HepG2 (cell line): ENCODE results near the gene ATPAF2. TPM values are rescaled to one million over a fixed set of nuclear protein-coding genes. Genes with fewer than 3 reads are reported as not detected.

Experiments
- CBX2 ChIP-seq, 2 experiments: fragments of 200-600 bp in 1 of 2; sonication (generic); formaldehyde crosslinking in 1 of 2; IDR thresholded peaks; 2 replicates each; pipeline versions ENCODE4 v1.7.0 to v1.8.1; 2018 to 2022; ENCODE audit warnings: low read depth in 2 of 2, low read length in 1 of 2, mild to moderate bottlenecking in 1 of 2, missing genetic modification reagents in 1 of 2
- GABPA ChIP-seq, 2 experiments: IDR thresholded peaks; 2 replicates each; pipeline ENCODE4 v1.6.1; 2011 to 2016; ENCODE audit warnings: low read depth in 2 of 2, low read length in 1 of 2, missing biosample characterization in 1 of 2, missing genetic modification characterization in 1 of 2
- KAT2B ChIP-seq: fragments of 150-350 bp; IDR thresholded peaks from 2 replicates; pipeline ENCODE4 v1.6.1; 2014; ENCODE audit warnings: low read depth, low read length, borderline replicate concordance
- MYNN ChIP-seq: sonication (generic); formaldehyde crosslinking; IDR thresholded peaks from 2 replicates; pipeline ENCODE4 v1.4.0; 2020; ENCODE audit warnings: mild to moderate bottlenecking, low read depth, missing genetic modification reagents
- SOX13 ChIP-seq, 3 experiments: fragments of 450-650 bp in 1 of 3; sonication (generic) in 1 of 3; formaldehyde crosslinking in 1 of 3; IDR thresholded peaks in 2 of 3; conservative IDR thresholded peaks in 1 of 3; 2 replicates each; pipeline versions ENCODE4 v1.5.0 to v1.6.1; 2016 to 2020; ENCODE audit warnings: antibody characterized with exemption in 1 of 3, mild to moderate bottlenecking in 1 of 3, missing compliant biosample characterization in 1 of 3, missing genetic modification reagents in 1 of 3, moderate library complexity in 1 of 3
- SSRP1 ChIP-seq: IDR thresholded peaks from 2 replicates; pipeline ENCODE4 v1.6.1; 2016; ENCODE audit warnings: control low read depth
- TARDBP ChIP-seq: sonication (generic); formaldehyde crosslinking; IDR thresholded peaks from 2 replicates; pipeline ENCODE4 v1.8.0; 2022; ENCODE audit warnings: mild to moderate bottlenecking, missing genetic modification reagents
- TBP ChIP-seq: sonication (generic); formaldehyde crosslinking; IDR thresholded peaks from 2 replicates; pipeline ENCODE4 v1.5.0; 2020; ENCODE audit warnings: missing genetic modification reagents
- ZSCAN21 ChIP-seq: sonication (generic); formaldehyde crosslinking; IDR thresholded peaks from 2 replicates; pipeline ENCODE4 v1.8.0; 2022; ENCODE audit warnings: mild to moderate bottlenecking, missing genetic modification reagents, moderate library complexity, borderline replicate concordance
- ZZZ3 ChIP-seq: sonication (generic); formaldehyde crosslinking; IDR thresholded peaks from 2 replicates; pipeline ENCODE4 v1.4.0; 2020; ENCODE audit warnings: missing genetic modification reagents, mild to moderate bottlenecking, borderline replicate concordance
- polyA plus RNA-seq, 8 experiments: library from polyadenylated mRNA; depleted of rRNA in 3 of 8; stranded (reverse) in 7 of 8; unstranded in 1 of 8; fragments of >200 nt; fragmentation: Illumina TruSeq in 4 of 8; extraction: Trizol in 4 of 8; gene quantifications; 2 replicates each; pipeline versions ENCODE4 v1.2.1 to v1.2.3, GENCODE V29; 2011 to 2016; ENCODE audit warnings: low read depth in 4 of 8, missing spikeins in 1 of 8, mixed read lengths in 1 of 8; ENCODE audit not compliant: insufficient read depth in 1 of 8
- total RNA-seq, 5 experiments: library from RNA; depleted of rRNA; stranded (reverse); fragments of >200 nt; fragmentation: Illumina TruSeq; extraction: Trizol; gene quantifications; 2 replicates each; pipeline ENCODE4 v1.2.3, GENCODE V29; 2016; ENCODE audit warnings: low read depth in 1 of 5
- TF ChIP-seq, protein P1 (sequence below): sonication (generic); formaldehyde crosslinking; IDR thresholded peaks from 2 replicates; pipeline ENCODE4 v1.4.0; 2020; ENCODE audit warnings: missing genetic modification reagents
- TF ChIP-seq, protein P2 (sequence below): sonication (generic); formaldehyde crosslinking; IDR thresholded peaks from 2 replicates; pipeline ENCODE4 v1.5.0; 2020; ENCODE audit warnings: missing genetic modification reagents
- TF ChIP-seq, protein P3 (sequence below): sonication (generic); formaldehyde crosslinking; IDR thresholded peaks from 2 replicates; pipeline ENCODE4 v1.8.1; 2023; ENCODE audit warnings: missing genetic modification reagents, inconsistent platforms, borderline replicate concordance
- TF ChIP-seq, protein P4 (sequence below): sonication (generic); formaldehyde crosslinking; IDR thresholded peaks from 2 replicates; pipeline ENCODE4 v1.5.0; 2020; ENCODE audit warnings: mild to moderate bottlenecking, missing genetic modification reagents
- TF ChIP-seq, protein P5 (sequence below): sonication (generic); formaldehyde crosslinking; IDR thresholded peaks from 2 replicates; pipeline ENCODE4 v1.4.0; 2020; ENCODE audit warnings: missing genetic modification reagents, mild to moderate bottlenecking, borderline replicate concordance
- TF ChIP-seq, protein P6 (sequence below): sonication (generic); formaldehyde crosslinking; IDR thresholded peaks from 2 replicates; pipeline ENCODE4 v1.8.0; 2022; ENCODE audit warnings: mild to moderate bottlenecking, missing genetic modification reagents, moderate library complexity

ATPAF2 gene
- total and polyA plus RNA-seq, 2 of the 13 experiments (the other 11 are each of a cell fraction or from before 2014, with no cell fraction given) = 15.0 to 16.5 TPM

DNA sequence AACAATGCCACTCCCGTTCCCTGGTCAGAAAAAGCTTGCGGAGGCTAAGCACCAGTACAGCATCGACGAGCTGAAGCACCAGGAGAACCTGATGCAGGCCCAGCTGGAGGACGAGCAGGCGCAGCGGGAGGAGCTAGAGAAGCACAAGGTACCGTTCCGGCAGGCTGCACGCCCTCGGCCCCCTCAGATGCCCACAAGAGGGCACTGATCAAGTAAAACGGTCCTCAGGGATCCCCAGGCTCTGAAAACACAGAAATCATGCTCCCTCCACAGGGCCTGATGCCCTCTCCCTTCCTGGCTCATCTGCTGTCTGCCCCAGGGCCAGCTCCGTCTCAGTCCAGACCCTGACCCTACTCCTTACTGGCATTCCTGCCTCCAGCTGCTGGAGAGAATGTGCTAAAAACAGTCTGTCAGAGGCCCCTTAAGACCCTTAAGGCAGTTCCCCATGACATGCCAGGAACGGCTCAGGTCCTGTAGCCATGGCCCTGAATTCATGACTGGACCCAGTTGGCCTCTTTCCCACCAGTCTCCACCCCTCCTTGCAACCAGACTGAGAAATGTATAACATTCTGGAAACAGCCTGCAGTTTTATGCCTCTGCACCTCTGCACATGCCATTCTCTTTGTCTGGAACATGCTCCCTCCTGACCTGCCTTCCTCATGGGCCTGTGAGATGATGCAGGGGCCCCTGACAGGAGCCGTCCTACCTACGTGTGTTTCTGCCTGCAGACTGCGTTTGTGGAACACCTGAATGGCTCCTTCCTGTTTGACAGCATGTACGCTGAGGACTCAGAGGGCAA is 44.5 kb downstream of the ATPAF2 start (continued):
- TF ChIP-seq, protein P1, sequence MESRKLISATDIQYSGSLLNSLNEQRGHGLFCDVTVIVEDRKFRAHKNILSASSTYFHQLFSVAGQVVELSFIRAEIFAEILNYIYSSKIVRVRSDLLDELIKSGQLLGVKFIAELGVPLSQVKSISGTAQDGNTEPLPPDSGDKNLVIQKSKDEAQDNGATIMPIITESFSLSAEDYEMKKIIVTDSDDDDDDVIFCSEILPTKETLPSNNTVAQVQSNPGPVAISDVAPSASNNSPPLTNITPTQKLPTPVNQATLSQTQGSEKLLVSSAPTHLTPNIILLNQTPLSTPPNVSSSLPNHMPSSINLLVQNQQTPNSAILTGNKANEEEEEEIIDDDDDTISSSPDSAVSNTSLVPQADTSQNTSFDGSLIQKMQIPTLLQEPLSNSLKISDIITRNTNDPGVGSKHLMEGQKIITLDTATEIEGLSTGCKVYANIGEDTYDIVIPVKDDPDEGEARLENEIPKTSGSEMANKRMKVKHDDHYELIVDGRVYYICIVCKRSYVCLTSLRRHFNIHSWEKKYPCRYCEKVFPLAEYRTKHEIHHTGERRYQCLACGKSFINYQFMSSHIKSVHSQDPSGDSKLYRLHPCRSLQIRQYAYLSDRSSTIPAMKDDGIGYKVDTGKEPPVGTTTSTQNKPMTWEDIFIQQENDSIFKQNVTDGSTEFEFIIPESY (CRISPR knock-in tag) = 0 out of 2 replicates have a peak, but pooled peaks have one; percentile 9
- no peak for TF ChIP-seq TBP (CRISPR knock-in tag)
- peak; percentile 36; the same call in 1 of the 2 replicates for TF ChIP-seq ZSCAN21 (CRISPR knock-in tag)
- TF ChIP-seq, protein P2, sequence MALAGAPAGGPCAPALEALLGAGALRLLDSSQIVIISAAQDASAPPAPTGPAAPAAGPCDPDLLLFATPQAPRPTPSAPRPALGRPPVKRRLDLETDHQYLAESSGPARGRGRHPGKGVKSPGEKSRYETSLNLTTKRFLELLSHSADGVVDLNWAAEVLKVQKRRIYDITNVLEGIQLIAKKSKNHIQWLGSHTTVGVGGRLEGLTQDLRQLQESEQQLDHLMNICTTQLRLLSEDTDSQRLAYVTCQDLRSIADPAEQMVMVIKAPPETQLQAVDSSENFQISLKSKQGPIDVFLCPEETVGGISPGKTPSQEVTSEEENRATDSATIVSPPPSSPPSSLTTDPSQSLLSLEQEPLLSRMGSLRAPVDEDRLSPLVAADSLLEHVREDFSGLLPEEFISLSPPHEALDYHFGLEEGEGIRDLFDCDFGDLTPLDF (CRISPR knock-in tag) = no peak
- TF ChIP-seq GABPA (IDR thresholded peaks at IDR 0.05; ENCODE audit: low read depth, low read length) = no peak
- TF ChIP-seq GABPA (CRISPR knock-in tag; IDR thresholded peaks at IDR 0.05; ENCODE audit: low read depth) = no peak
- no peak for TF ChIP-seq SOX13 (IDR thresholded peaks at IDR 0.05)
- TF ChIP-seq SOX13 (CRISPR knock-in tag; conservative IDR thresholded peaks at IDR 0.05 in 1 of 2, IDR thresholded peaks at IDR 0.05 in 1 of 2) = no peak
- TF ChIP-seq, protein P3, sequence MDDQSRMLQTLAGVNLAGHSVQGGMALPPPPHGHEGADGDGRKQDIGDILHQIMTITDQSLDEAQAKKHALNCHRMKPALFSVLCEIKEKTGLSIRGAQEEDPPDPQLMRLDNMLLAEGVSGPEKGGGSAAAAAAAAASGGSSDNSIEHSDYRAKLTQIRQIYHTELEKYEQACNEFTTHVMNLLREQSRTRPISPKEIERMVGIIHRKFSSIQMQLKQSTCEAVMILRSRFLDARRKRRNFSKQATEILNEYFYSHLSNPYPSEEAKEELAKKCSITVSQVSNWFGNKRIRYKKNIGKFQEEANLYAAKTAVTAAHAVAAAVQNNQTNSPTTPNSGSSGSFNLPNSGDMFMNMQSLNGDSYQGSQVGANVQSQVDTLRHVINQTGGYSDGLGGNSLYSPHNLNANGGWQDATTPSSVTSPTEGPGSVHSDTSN (CRISPR knock-in tag) = no peak
- TF ChIP-seq, protein P4, sequence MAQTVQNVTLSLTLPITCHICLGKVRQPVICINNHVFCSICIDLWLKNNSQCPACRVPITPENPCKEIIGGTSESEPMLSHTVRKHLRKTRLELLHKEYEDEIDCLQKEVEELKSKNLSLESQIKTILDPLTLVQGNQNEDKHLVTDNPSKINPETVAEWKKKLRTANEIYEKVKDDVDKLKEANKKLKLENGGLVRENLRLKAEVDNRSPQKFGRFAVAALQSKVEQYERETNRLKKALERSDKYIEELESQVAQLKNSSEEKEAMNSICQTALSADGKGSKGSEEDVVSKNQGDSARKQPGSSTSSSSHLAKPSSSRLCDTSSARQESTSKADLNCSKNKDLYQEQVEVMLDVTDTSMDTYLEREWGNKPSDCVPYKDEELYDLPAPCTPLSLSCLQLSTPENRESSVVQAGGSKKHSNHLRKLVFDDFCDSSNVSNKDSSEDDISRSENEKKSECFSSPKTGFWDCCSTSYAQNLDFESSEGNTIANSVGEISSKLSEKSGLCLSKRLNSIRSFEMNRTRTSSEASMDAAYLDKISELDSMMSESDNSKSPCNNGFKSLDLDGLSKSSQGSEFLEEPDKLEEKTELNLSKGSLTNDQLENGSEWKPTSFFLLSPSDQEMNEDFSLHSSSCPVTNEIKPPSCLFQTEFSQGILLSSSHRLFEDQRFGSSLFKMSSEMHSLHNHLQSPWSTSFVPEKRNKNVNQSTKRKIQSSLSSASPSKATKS (CRISPR knock-in tag) = no peak
- TF ChIP-seq, protein P5, sequence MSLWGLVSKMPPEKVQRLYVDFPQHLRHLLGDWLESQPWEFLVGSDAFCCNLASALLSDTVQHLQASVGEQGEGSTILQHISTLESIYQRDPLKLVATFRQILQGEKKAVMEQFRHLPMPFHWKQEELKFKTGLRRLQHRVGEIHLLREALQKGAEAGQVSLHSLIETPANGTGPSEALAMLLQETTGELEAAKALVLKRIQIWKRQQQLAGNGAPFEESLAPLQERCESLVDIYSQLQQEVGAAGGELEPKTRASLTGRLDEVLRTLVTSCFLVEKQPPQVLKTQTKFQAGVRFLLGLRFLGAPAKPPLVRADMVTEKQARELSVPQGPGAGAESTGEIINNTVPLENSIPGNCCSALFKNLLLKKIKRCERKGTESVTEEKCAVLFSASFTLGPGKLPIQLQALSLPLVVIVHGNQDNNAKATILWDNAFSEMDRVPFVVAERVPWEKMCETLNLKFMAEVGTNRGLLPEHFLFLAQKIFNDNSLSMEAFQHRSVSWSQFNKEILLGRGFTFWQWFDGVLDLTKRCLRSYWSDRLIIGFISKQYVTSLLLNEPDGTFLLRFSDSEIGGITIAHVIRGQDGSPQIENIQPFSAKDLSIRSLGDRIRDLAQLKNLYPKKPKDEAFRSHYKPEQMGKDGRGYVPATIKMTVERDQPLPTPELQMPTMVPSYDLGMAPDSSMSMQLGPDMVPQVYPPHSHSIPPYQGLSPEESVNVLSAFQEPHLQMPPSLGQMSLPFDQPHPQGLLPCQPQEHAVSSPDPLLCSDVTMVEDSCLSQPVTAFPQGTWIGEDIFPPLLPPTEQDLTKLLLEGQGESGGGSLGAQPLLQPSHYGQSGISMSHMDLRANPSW (CRISPR knock-in tag) = no peak
- no peak for TF ChIP-seq MYNN (CRISPR knock-in tag)
- no peak for TF ChIP-seq CBX2 (IDR thresholded peaks at IDR 0.05; ENCODE audit: low read depth, low read length)
- no peak for TF ChIP-seq CBX2 (CRISPR knock-in tag; IDR thresholded peaks at IDR 0.05; ENCODE audit: low read depth)
- TF ChIP-seq TARDBP (CRISPR knock-in tag) = no peak
- TF ChIP-seq, protein P6, sequence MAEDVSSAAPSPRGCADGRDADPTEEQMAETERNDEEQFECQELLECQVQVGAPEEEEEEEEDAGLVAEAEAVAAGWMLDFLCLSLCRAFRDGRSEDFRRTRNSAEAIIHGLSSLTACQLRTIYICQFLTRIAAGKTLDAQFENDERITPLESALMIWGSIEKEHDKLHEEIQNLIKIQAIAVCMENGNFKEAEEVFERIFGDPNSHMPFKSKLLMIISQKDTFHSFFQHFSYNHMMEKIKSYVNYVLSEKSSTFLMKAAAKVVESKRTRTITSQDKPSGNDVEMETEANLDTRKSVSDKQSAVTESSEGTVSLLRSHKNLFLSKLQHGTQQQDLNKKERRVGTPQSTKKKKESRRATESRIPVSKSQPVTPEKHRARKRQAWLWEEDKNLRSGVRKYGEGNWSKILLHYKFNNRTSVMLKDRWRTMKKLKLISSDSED (CRISPR knock-in tag) = no peak
- TF ChIP-seq KAT2B = no peak
- TF ChIP-seq ZZZ3 (CRISPR knock-in tag) = no peak
- no peak for TF ChIP-seq SSRP1 (CRISPR knock-in tag)
